Stimulated activated CD8-positive, alpha-beta memory T cell treated with anti-CD3 and anti-CD28 coated beads, Interleukin-15, amount 100 ng/mL, for 1 hour (primary cell): ENCODE data around the gene LRRC45.

ENCODE experiments used
- DNase-seq: peaks from one replicate; pipeline ENCODE4 v3.0.0-alpha.2; 2020; ENCODE audit warnings: low read depth

The LRRC45 gene

DNA sequence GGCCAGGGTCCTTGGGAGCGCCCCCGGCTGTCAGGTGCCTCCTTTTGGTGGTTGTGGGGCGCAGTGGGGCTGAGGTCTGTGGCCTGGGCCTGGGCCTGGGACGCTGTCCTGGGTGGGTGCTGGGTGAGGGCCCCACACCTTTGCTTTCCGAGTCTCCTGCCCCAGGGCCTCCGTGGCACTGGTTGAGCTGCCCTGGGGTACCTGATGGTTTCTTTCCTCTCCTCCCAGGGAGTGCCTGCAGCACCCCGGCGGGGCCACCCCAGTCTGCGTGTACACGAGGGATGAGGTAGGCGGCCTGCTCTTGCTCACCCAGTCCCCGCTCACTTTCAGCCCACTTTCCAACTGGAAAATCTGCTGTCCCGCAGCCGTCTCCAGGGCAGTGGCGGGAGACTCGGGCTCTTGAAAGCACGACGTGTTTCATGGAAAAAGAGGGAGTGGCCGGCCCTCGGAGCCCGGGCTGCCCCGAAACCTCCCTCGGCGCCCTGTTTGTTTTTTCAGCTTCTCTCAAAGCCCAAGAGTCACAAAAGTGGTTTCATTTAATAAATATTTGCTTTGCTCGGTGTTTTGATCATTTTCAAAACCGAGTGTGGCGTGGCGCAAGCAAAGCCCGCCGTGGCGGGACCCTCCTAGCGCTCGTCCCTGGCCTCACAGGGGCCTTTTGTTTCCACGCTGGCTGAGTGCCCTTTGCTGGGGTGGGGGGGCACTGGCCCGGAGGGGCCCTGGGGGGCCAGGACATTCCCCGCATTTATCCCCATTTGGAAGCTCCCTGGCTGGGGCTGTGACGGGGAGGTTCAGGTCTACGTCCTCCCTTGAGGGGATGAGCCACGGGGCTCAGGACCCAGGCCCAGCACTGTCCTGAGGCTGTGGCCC, 28.3 kb upstream of the LRRC45 start:
- no peak for DNase-seq

DNA sequence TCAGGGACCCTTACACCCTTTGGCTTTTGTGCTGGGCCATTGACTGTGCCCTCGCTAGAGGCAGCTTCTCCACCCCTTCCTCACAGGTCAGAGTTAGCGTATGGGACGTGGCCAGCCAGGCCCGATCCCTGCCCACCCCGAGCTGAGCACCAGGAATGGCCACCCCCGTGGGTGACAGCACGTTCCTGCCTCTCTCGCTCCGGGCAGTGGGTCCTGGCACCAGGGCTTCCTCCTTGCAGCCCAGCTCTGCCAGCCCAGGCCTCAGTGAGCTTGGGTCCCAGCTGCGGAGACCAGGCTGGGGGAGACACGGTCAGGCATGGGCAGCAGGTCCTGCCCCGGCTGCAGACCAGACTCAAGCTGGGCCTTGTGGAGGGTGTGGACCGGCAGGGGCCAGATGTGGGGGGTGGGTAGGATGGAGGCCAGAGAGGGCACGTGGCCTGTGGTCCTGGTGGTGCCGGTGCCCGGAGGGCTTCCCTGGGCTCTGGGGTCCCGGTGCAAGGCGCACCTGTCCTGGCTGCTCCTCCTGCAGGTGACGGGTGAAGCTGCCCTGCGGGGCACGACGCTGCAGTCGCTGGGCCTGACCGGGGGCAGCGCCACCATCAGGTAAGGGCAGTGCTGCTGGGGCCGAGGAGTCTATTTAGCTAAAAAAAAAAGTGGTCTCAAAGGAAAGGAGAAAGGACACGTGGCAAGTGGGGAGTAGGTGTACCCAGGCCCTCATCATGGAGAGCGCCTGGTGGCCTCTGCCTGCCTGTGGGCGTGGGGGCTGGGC, 27.5 kb upstream of the LRRC45 start:
- DNase-seq: no peak

DNA sequence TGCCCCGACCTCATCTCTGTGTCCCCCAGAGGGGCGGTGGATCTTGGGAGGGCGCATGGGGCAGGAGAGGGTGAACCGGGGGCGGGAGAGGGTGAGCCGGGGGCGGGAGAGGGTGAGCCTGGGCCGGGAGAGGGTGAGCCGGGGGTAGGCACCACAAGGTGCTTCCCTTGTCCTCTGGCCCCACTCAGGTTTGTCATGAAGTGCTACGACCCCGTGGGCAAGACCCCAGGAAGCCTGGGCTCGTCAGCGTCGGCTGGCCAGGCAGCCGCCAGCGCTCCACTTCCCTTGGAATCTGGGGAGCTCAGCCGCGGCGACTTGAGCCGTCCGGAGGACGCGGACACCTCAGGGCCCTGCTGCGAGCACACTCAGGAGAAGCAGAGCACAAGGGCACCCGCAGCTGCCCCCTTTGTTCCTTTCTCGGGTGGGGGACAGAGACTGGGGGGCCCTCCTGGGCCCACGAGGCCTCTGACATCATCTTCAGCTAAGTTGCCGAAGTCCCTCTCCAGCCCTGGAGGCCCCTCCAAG, 26.8 kb upstream of the LRRC45 start:
- DNase-seq: no peak

DNA sequence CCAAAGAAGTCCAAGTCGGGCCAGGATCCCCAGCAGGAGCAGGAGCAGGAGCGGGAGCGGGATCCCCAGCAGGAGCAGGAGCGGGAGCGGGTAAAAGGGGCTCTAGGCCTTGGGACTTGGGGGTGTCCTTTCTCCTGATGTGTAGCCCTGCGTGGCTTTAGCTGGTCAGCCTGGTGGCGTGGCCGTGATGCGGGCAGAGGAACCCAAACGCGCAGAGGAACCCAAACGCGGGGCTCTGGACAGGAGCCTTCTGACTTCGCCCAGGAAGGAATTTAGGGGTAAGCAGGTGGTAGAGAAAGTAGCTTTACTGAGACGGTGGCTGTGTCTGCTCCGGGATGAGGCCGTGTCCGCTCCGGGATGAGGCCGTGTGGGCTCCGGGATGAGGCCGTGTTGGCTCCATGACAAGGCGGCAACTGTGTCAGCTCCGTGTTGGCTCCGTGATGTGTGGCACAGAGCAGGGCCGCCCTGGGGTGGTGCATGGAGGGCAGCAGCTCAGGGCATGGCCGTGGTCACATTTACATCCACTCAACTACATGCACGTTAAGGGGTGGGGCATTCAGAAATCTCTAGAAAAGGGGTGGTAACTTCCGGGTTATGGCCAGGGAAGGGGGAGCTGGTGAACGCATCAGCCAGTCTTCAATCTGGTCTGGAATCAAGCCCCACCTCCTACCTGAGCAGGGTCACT, 26.2 kb upstream of the LRRC45 start:
- DNase-seq: no peak

DNA sequence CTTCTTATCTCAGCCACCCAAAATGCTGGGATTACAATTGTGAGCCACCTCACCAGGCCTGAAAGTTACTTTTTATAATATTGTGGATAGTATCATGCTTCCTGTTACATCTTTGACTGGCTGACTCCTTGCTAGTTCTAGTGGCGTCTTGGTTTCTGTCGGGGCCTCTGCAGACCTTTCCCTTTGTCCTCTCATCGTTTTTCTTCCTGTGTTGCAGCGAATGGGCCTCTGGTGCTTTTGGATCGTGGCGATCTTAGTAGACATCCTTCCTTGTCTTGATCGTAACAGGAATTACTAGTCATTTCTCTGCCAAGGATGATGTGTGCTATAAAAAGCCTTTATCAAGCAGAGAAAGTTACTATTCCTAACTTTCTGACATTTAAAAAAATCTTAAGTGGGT, 24.9 kb upstream of the LRRC45 start:
- no peak for DNase-seq

DNA sequence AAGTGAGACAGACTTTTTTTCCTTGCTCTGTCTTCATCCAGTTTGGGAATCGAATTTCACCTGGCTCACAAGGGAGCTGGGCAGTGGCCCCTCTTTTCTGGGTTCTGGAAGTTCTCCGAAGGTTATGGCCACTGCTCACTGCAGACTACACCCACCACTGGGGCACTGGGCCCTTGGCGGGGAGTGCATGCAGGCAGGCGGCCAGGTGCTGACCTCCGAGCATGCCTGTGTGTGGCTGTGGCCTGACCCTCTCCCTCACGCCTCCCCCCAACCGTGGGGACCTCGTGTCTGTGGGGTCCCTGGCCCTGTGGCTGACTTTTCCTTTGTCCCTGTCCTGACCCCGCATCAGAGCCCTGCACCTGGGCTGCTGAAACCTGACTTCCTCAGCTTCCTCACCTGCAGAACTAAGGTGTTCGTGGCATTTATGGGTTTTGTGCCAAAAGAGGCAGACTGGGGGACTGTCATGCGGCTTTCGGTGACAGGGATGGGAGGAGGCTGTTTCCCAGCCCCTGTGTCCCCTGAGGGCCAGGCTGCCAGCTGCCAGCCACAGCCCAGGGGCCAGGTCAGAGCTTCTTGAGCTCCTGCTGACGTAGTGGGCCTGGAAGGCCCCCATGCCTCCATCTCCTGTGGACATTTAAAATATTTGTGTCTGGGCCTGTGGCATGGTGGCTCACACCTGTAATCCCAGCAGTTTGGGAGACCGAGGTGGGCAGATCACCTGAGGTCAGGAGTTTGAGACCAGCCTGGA, 24.2 kb upstream of the LRRC45 start:
- no peak for DNase-seq

DNA sequence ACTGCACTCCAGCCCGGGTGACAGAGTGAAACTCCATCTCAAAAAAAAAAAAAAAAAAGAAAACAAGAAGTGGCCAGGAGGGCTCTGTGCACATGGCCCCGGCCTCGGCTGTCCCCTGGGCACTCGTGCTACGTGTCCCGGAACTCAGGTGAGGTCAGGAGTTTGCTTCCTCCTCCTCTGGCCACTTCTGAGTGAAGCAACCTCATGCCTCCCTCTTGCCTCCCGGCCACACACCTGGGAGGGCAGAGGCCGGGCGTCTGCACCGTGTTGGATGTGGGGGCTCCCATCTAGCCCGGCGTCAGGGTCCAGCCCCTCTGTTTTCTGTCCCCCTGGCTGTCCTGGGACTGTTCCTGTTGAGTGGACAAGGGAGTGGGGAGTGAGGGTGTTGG, 23.5 kb upstream of the LRRC45 start:
- no peak for DNase-seq

DNA sequence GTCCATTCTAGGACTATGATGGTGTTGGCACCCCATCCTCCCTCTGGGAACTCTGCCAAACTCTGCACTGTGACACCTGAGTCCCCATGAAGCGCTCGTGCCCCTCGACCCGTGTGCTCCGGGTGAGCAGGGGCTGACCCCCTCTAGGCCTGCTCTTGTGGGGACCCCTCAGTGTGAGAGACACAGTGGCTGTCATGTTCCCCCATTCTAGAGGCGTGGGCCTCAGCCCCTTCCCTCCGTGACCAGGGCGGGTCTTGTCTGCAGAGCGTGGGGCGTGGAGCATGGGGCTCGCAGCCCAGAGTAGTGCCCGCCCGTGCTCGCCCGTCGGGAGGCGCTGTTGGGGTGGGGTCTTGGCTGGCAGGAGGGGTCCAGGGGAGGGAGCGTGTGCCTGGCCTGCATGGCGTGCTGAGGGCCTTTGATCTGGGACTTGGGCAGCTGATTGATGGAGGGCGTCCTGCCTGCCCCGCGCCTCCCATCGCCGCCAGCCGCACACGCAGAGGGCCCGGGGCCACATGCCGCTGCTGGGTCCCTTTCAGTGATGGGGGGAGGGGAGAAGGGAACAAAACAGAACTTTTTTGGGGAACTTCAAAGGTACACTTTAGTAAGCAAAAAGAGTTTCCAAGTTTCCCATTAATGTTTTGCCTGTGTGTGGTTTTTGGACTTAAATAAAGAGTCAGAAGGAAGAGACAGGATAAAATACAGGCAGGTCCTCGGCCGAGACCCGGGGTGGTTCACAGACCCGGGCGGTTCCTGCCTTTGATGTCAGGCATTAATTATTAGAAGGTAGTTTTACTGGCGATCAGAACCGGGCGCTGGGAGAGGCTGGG, 22.9 kb upstream of the LRRC45 start:
- DNase-seq: no peak

DNA sequence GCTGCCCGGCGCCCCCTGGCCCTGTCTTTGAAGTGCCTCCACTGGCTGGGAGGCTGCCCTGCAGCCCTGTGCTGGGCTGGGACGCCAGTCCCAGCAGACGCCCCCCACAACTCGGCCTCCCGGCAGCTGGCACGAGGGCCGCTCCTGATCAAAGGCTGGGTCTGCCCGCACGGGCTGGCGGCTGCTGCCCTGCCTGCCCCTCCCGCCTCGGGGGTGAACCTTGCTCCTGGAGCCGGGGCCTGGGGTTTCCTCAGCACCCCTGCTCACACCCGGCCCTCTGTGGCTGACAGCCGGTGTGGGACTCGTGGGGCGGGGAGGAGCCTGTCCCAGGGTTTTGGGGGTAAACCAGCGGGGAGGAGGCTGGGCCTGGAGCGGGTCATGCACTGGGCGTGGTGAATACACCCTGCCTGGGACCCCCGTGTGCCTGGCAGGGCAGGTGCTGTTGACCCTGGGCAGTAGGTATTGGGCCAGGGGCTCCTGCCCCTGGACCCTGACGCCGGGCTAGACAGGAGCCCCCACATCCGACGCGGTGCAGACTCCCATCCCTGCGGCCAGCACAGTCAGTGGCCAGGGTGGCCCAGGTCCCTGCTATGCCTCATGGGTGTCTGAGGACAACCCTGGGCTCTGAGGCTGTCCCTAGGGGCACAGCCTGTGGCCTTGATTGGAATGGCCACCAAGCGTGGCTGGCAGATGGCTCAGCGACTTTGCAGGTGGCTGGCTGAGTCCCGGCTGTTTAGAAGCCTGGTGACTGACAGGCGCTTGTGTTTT, 22.1 kb upstream of the LRRC45 start:
- no peak for DNase-seq

DNA sequence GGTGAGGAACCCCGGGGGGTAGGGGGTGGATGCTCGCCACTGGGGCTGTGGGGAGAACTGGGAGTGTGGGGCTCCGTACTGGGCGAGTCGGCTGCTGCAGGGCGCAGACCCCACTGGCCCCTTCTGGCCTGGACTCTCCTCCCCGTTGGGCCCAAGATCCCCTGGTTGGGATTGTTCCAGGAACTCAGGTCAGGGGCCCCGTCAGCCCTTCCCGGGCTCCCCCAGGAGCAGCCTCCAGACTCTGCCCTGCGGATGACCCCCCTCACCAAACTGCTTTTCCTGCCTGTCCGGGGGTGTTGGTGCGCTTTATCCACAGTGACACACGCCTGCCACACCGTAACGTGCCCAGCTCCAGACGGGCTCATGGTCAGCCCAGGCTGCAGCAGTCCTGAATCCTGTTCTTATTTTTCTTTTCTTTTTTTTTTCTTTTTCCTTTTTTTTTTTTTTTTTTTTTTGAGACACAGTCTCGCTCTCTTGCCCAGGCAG, 21.5 kb upstream of the LRRC45 start:
- no peak for DNase-seq

DNA sequence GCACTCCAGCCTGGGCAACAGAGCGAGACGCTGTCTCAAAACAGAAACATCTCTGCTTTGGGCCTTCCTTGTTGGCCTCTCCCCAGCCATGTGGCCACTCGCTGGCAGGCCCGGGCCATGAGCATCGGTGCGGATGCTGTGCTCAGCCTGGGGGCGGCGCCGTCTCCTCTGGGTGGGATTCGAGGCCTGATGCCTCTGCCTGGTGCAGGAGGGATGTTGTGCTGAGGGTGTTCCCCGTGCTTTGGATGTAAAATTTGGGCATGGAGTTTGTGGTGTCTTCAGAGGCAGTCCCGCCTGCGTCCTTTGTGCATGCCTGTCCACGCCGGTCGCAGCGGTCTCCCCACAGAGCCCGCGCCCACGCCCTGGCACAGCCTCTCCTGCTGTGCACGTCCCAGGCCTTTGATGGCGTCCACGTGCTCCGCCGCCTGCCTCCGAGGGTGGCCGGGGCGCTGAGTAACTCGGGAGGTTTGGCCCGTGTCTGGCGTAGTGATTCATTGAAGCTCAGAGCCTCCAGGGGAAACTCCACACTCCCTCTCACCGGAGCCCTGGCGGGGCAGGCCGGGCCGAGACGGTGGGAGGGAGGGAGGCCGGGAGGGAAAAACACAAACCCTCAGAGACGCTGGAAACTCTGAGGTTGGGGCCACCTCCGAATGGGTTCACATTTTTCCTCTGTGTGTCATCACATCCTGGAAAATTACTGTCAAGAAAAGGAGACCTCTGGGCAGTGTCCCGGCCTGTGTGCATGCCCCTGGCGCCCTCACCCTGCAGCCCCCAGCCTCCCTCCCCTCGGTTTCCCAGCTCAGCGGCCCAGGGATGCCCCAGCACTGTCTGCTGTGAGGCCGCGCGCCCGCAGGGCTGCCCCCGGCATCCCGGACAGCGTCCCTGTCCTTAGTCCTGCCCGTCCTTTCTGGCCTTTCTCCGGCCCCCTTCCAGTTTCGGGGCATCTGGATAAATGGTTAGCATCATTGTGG, 19.4 kb upstream of the LRRC45 start:
- no peak for DNase-seq

DNA sequence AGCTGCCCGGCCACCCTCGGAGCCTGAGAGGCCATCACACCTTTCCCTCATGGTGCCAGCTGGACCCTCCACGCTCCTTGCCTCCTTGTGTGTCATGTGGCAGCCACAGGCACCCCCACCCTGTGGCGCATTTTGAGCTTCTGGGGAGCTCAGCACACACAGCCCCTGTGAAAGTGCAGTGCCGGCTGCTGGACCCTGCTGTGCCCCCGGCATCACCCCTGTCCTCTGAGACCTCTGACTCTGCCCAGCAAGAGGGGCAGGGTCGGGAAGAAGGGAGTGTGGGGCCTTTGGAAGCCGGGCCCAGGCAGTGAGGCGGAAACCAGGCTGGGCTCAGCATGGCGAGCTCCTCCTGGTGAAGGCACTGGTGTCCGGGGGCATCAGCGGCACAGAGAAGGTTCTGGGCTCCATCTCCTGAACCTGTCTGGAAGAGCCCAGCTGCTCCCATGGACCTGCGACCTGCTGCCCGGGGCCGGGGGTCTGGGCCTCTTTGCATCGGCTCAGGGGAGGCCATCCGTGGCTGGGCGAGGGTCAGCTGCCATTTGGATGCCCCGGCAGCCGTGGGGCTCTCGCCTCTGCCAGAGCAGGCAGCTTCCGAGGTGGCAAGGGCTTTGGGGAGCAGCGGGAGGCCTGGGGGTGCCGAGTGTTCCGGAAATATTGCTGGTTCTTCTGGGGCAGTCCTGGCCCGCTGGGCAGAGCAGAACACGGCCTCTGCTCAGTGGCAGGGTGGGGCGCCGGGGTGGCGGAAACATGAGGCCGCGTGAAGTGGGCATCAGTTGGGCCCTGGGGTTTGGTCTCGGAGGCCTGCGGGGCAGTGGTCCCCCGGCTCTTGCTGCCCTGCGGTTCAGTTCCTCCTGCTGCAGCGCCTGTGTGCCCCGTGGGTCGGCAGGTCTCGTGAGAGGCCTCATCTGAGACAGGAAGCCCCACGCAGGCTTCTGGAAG, 18.3 kb upstream of the LRRC45 start:
- DNase-seq: no peak

DNA sequence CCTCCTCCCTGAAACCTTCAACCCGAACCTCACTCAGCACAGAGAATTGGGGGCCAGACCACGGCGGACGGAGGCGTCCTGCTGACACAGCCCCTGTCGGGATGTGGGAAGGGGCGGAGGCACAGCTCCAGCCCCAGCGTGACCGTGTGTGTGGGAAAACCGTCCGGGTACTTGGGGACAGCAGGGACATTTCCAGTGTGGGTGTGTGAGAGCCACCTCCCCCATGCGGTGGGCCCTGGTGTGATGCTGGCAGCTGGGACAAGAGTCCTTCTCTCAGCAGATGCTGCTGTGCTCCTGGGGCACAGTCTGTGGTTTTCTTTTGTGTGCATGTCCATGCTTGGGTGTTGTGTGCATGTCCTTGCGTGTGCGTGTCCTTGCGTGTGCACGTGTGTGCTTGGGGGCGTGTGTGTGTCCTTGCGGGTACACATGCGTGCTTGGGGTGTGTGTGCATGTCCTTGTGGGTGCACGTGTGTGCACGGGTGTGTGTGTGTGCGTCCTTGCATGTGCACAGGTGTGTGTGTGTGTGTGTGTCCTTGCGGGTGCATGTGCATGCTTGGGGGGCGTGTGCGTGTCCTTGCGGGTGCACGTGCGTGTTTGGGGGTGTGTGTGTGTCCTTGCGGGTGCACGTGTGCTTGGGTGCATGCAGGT, 17.3 kb upstream of the LRRC45 start:
- DNase-seq: no peak

DNA sequence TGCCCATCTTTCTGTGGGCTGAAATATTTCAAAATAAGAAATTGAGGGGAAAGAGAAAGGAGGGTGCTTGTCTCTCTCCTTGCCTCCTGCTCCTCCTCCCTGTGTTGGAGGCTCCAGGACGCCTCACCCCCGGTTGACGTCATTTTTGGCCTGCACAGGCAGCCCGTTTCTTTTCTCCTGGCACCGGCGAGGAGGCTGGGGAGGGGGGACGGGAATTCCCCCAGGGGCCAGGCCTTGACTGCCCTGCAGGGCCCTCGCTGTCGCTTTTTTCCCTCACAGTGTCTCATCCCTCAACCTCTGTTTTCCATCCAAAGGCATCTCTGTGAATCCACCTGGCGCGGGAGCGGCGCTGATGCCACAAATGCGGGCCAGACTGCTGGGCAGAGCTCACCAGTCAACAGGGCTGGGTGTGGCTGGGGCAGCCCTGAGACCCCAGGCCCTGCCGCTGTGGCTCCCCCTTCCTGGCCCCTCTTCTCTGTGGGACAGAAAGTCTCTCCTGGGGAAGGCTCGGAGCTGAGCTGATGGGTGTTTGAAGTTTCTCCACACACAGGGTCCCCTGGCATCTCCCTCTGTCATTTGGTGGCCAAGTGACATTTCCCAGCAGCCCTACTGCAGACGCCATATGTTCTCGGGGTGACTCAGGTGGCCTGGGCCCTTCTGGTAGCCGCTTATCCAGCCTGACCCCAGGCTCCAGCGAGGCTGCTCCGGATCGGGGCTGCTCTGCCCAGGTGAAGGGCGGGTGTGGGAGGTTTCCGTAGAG, 16.5 kb upstream of the LRRC45 start:
- DNase-seq: no peak

DNA sequence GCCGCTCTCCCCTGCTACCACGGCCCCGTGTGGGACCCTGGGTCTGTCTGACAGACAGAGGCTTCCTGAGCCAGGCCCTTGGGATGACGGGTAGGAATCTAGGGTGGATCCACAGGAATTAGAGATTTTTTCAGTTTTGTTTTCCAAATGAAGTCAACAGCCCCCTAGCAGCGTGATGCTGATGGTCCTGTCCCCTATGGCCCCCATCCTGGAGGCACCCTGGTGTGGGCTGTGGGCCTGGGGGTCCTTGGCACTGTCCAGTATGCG, 15.9 kb upstream of the LRRC45 start:
- DNase-seq: no peak

DNA sequence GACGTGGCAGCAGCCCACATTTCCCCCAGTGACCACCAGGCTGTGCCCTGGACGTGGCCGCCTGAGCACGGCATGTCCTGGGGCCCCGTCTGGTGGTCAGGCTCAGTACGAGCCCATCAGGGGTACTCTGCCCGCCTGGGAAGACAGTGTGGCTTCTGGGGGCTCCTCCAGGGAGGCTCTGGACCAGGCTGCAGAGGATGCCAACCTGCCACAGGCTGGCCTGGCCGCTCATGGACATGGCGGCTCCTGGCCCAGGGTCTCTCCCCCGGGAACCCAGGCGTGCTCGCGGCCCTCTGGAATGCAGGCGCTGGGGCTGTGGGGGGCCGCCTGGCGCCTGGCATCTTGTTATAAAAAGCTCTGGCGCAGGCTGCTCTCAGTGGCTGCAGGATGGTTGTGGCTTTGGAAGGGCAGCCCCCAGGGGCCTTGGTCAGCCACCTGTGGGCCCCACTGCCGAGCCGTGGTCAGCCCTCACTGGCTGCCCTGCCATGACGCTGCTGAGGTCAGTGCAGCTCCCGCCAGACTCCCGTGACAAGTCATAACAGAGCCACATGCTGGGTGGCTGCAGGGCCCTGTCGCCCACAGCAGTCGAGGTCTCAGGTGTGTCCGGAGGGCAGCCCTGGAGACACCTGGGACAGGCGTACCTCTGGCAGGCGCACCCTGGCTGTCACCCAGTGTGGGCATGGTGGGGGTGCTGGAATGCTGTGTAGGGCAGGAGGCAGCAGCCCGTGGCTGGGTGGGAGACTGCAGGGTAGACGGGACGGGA, 15.4 kb upstream of the LRRC45 start:
- no peak for DNase-seq
